Ovary (tissue), 9 donors: ENCODE measurements around the gene CCL20. TPM values are rescaled to one million over a fixed set of nuclear protein-coding genes. Genes with fewer than 3 reads are reported as not detected.

Experiments
- DNase-seq, 5 donors: peaks; one replicate each; pipeline ENCODE4 v3.0.0-alpha.2; 2019 to 2020
- H3K27ac ChIP-seq, 2 donors: fragments of 200-600 bp; one replicate each; pipeline versions ENCODE4 v1.5.1 to v1.8.0; 2019 to 2022
- H3K27me3 ChIP-seq: fragments of 200-600 bp; one replicate; pipeline ENCODE4 v1.8.0; 2022
- H3K36me3 ChIP-seq: fragments of 200-600 bp; sonication (generic); one replicate; pipeline ENCODE4 v1.5.1; 2019
- H3K4me1 ChIP-seq: one replicate; pipeline ENCODE4 v1.8.1; 2013; ENCODE audit warnings: mild to moderate bottlenecking, moderate library complexity; ENCODE audit not compliant: insufficient read depth
- H3K4me3 ChIP-seq: fragments of 200-600 bp; sonication (generic); one replicate; pipeline ENCODE4 v1.5.1; 2017
- H3K9me3 ChIP-seq, 2 donors: fragments of 200-600 bp in 1 of 2; sonication (generic) in 1 of 2; one replicate each; pipeline versions ENCODE4 v1.5.1 to v1.8.1; 2013 to 2019; ENCODE audit warnings: mild to moderate bottlenecking in 1 of 2, moderate library complexity in 1 of 2
- EP300 ChIP-seq: sonication (generic); formaldehyde crosslinking; IDR thresholded peaks from one replicate; pipeline ENCODE4 v1.6.1; 2017; ENCODE audit warnings: antibody characterized with exemption
- POLR2A ChIP-seq: fragments of 450-650 bp; IDR thresholded peaks from one replicate; pipeline ENCODE4 v1.6.1; 2017; ENCODE audit warnings: antibody characterized with exemption, mild to moderate bottlenecking, moderate library complexity
- WGBS, 3 donors: extraction: QIAGEN DNeasy Blood & Tissue Kit in 1 of 3; methylation state at CpG; one replicate each; pipeline versions ENCODE4 v1.1.5 to v1.1.7; 2013 to 2017; 5-methylcytosine and 5-hydroxymethylcytosine counted together
- intact Hi-C, 4 donors: fragments of 100-400 bp; cut with DNase I; formaldehyde crosslinking; loops; one replicate each; pipeline versions ENCODE4 v1.11.0 to v1.15.1; 2022 to 2023
- polyA plus RNA-seq, 2 donors: library from polyadenylated mRNA; stranded (reverse); fragments of 200-250 nt in 1 of 2; fragments of 350-450 nt in 1 of 2; fragmentation: Illumina TruSeq in 1 of 2; extraction: RNeasy Lipid Tissue Mini Kit (QIAGEN cat#74804) in 1 of 2; gene quantifications; one replicate each; pipeline ENCODE4 v1.2.3, GENCODE V29; 2013 to 2014
- total RNA-seq, 7 donors: library from RNA; depleted of rRNA in 2 of 7; stranded (reverse); fragments of >200 nt in 2 of 7; fragmentation: NEBNext Ultra II Directional in 3 of 7; extraction: Animal tissue kit (Norgen Biotek cat#: 25700) in 3 of 7; gene quantifications; one replicate each; pipeline versions ENCODE4 v1.1.0 to v1.2.4, GENCODE V29; 2016 to 2023
- TF ChIP-seq, protein P1 (sequence below), 3 donors: fragments of 450-650 bp in 2 of 3; fragments of 200-600 bp in 1 of 3; IDR thresholded peaks; one replicate each; pipeline versions ENCODE4 v1.5.1 to v1.8.0; 2016 to 2022; ENCODE audit warnings: antibody characterized with exemption in 3 of 3, mild to moderate bottlenecking in 1 of 3
- donor health status: DM: no; HTN: no; CAD: no; lungs with moderate emphysema.
- donor health status: DM: no; HTN: no; CAD: no.
- donor health status: Bipolar disorder and iron deficiency.
- donor health status: DM: yes; HTN: yes; CAD: no.
- donor health status: DM: no; HTN: no; CAD: no.
- donor health status: DM: yes; HTN: yes; CAD: no.

The CCL20 gene
- total and polyA plus RNA-seq, 9 donors, result 0.43 to 6.4 (median 2.8) TPM; not detected in 5

DNA sequence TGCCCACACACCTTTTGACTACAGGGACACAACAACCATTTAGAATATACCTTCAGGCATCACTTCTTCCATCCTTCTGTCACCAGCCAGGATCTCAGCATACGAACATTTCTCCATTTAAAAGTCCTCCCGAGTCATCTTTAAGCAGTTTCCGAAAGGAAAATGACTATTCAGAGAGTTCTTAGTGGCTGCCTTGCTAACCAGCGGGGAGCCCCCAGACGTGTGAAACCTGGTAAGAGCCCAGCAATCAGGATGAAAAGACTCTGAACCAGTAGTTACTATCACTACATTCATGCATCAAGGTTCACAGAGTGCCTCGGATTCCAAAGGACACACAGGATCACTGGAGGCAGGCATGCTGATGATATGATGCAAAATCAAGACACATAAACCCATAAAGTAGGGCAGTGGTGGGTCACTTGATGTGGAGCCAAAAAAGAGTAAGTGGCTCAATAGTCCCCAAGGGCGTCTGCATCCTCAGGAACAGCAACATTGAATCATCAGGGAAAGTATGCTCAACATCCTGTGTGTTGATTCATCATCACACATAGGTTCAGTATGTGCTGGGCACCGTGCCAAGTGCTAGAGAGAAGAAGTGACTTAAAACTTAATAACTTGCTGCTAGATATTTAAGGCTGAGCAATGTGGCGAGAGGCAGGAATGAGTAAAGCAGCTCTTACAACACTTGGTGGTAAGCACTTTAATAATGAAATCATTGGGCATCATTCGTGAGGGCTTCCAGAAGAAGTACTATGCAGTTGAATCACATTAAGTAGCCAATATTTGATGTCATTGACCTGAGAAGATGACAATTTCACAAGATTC is 4.4 kb downstream of the CCL20 start:
- Histone ChIP-seq H3K27me3 (no peaks in the 10 kb centered on the region), H3K27ac (no peak overlapping the region), H3K36me3 (no peaks in the 10 kb centered on the region), H3K9me3 (no peaks in the 10 kb centered on the region), H3K4me3 (no peak overlapping the region), H3K4me1 (no peaks in the 10 kb centered on the region)
- intact Hi-C loops, result no loop called here
- 30 to 38% (median 35%) methylated on average over 10 of the region's 10 CpGs for WGBS, 3 donors
- peak in 4 of 5 donors; percentile 16 to 47 (median 33) for DNase-seq
- TF ChIP-seq EP300, result no peak
- TF ChIP-seq, protein P1, sequence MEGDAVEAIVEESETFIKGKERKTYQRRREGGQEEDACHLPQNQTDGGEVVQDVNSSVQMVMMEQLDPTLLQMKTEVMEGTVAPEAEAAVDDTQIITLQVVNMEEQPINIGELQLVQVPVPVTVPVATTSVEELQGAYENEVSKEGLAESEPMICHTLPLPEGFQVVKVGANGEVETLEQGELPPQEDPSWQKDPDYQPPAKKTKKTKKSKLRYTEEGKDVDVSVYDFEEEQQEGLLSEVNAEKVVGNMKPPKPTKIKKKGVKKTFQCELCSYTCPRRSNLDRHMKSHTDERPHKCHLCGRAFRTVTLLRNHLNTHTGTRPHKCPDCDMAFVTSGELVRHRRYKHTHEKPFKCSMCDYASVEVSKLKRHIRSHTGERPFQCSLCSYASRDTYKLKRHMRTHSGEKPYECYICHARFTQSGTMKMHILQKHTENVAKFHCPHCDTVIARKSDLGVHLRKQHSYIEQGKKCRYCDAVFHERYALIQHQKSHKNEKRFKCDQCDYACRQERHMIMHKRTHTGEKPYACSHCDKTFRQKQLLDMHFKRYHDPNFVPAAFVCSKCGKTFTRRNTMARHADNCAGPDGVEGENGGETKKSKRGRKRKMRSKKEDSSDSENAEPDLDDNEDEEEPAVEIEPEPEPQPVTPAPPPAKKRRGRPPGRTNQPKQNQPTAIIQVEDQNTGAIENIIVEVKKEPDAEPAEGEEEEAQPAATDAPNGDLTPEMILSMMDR (IDR thresholded peaks at IDR 0.05), result no peak
- TF ChIP-seq POLR2A, result no peak

DNA sequence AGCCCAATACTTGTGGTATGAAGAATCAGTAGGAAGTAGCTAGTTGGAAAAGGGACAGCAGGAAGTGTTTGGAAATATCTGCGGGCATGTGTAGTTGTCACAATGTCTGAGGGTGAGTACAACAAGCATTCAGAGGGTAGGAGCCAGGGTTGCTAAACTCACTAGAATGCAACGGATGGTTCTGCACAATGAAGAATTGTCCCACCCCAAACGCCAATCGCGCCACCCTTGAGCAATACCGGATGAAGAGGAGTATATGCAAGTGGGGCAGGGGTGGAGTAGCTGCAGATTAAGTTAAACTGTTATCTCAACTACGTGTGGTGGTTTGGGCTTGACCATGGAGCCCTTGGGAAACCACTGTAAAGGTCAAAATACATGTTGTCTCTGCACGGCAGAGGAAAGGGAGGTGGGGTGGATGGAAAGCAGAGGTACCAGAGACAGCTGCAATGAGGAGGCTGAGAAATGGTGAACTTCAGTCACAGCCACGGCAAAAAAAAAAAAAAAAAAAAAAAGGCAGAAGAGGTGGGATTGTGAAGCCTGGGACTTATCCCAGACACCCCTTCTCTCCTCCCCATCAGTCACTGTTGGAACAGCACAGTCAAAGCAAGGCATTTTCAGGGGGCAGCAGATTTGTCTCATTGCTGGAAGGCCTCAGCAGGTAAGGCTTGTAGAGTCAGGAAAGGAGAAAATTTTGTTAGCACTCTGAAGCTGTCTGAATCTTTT is 5.2 kb downstream of the CCL20 start:
- TF ChIP-seq POLR2A (no peak), EP300 (no peak)
- TF ChIP-seq, protein P1 (IDR thresholded peaks at IDR 0.05), result no peak
- Histone ChIP-seq H3K4me3 (no peak overlapping the region), H3K4me1 (no peaks in the 10 kb centered on the region), H3K9me3 (no peaks in the 10 kb centered on the region), H3K27me3 (no peaks in the 10 kb centered on the region), H3K36me3 (no peaks in the 10 kb centered on the region), H3K27ac (no peak overlapping the region)
- intact Hi-C loops, result no loop called here
- DNase-seq, result peak in 1 of 5 donors; percentile 18
- 72 to 79% (median 79%) methylated on average over 9 of the region's 9 CpGs for WGBS, 3 donors

DNA sequence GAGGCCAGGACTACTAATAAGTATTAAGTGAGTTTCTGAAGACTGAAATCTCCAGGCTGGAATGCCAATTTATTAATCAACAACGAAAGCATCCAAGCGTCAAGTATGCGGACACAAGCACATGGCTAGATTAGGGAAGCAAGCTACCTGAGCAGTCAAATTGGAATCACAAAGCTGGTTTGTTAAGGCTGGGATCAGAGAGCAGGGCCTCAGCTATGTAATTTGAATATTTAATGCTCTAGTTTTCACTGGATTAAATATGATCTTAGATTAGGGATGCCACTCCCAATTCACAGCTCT is 5.7 kb downstream of the CCL20 start:
- no peaks in the 10 kb centered on the region for H3K36me3 ChIP-seq
- H3K4me1 ChIP-seq, result no peaks in the 10 kb centered on the region
- H3K4me3 ChIP-seq, result no peak overlapping the region
- H3K27ac ChIP-seq, result no peak overlapping the region
- H3K9me3 ChIP-seq, result no peaks in the 10 kb centered on the region
- no peaks in the 10 kb centered on the region for H3K27me3 ChIP-seq
- no peak for DNase-seq
- TF ChIP-seq, protein P1 (IDR thresholded peaks at IDR 0.05), result no peak
- TF ChIP-seq EP300, result no peak
- TF ChIP-seq POLR2A, result no peak
- 87 to 90% (median 87%) methylated on average over 3 of the region's 3 CpGs for WGBS, 3 donors
- intact Hi-C loops, result no loop called here

DNA sequence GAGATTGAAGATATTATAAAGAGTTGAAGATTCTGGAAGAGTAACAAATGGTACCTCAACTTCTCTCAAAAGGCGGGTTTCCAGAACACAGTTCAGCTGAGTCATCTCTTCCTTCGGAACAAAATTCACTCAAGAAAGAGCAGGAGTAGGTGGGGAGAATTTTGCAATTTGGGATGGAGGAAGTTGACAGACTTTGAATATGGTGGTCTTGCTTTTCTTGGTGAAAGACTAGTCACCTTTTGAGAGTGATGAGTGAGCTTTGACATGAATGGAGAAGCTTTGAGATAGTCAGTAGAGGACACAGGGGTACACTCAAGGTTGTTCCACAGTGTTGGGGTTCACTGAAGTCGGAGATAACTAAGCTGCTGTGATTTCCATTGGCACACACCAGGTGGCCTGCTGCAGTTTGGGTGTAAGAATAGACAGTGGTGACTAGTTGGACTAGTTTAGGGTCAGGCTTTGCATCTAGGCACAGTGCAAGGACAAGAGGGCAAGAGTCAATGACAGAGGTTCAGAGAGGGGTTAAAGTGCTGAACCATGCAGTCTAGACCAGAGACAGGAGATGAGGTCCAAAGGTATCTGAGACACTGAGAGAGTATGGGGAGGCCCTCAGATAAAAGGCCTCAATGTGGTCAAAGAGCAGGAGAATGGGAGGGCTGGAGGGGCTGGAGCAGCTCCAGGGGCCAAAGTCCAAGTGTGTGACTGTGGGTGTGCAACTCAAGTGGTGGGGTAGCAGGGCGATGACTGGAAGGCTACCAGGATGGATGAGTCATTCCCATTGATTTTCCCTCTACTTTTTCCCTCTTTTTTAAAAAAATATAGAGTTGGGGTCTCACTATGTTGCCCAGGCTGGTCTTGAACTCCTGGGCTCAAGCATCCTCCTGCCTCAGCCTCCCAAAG is 7.7 kb downstream of the CCL20 start:
- Histone ChIP-seq H3K27ac (no peak overlapping the region), H3K27me3 (no peaks in the 10 kb centered on the region), H3K4me1 (no peaks in the 10 kb centered on the region), H3K36me3 (no peaks in the 10 kb centered on the region), H3K9me3 (no peaks in the 10 kb centered on the region), H3K4me3 (no peak overlapping the region)
- no peak for TF ChIP-seq EP300
- DNase-seq, result no peak
- WGBS, 3 donors, result 81 to 84% (median 84%) methylated on average over 4 of the region's 4 CpGs
- intact Hi-C loops, result no loop called here
